Hepatocyte (in vitro differentiated cells): ENCODE data around the gene PACRG.

Experiments used
- EZH2 ChIP-seq: fragments of 200-600 bp; sonication (generic); IDR thresholded peaks from 2 replicates; pipeline ENCODE4 v1.6.1; 2016; ENCODE audit warnings: antibody characterized with exemption, mild to moderate bottlenecking, borderline replicate concordance
- EZH2phosphoT487 ChIP-seq: fragments of 200-600 bp; sonication (generic); IDR thresholded peaks from one replicate; pipeline ENCODE4 v1.6.1; 2018; ENCODE audit warnings: antibody characterized with exemption, mild to moderate bottlenecking, low read depth, moderate library complexity; ENCODE audit not compliant: unreplicated experiment, severe bottlenecking
- TF ChIP-seq, protein P1 (sequence below): fragments of 200-600 bp; sonication (generic); IDR thresholded peaks from 2 replicates; pipeline ENCODE4 v1.5.1; 2016; ENCODE audit warnings: antibody characterized with exemption, mild to moderate bottlenecking; ENCODE audit not compliant: poor library complexity

DNA sequence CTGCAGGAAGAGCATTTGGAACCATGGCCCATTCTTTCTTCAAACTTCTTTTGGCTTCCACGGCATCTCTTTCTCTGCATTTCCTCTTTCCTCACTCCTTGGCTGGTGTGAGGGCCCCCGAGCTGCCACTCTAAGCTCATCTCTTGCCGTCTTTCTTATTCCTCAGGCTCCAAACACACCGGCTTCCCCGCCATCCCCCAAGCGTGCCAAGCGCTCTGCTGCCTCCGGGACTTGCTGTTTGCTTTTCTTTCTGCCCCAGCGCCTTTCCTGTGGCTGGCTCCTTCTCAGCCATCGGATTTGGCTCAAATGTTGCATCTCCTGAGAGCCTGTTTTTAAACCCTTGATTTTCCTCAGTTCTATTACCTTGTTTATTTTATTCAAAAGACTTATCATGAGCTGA, 172.7 kb downstream of the PACRG start:
- TF ChIP-seq, protein P1, sequence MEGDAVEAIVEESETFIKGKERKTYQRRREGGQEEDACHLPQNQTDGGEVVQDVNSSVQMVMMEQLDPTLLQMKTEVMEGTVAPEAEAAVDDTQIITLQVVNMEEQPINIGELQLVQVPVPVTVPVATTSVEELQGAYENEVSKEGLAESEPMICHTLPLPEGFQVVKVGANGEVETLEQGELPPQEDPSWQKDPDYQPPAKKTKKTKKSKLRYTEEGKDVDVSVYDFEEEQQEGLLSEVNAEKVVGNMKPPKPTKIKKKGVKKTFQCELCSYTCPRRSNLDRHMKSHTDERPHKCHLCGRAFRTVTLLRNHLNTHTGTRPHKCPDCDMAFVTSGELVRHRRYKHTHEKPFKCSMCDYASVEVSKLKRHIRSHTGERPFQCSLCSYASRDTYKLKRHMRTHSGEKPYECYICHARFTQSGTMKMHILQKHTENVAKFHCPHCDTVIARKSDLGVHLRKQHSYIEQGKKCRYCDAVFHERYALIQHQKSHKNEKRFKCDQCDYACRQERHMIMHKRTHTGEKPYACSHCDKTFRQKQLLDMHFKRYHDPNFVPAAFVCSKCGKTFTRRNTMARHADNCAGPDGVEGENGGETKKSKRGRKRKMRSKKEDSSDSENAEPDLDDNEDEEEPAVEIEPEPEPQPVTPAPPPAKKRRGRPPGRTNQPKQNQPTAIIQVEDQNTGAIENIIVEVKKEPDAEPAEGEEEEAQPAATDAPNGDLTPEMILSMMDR, result no peak
- no peak for TF ChIP-seq EZH2
- TF ChIP-seq EZH2phosphoT487, result no peak
